HG03342 (cell line): Measurements from ENCODE around the gene ANGPT4.

Experiments
- ATAC-seq: cut with Tn5 transposase; IDR thresholded peaks from one replicate; pipeline ENCODE4 v1.9.1; 2021; ENCODE audit warnings: mild to moderate bottlenecking, moderate library complexity; ENCODE audit not compliant: unreplicated experiment

ANGPT4 gene

GRCh38 chr20:916125-916799, at the start of gene ANGPT4:
TSS of gene ANGPT4 (minus strand) at chr20:916334. CDS start at chr20:916214, 120 bp downstream.
- ATAC-seq: no peak

GRCh38 chr20:963795-964194, 47.7 kb upstream of the ANGPT4 start:
- no peak for ATAC-seq

GRCh38 chr20:962683-963082, 46.5 kb upstream of the ANGPT4 start:
- no peak for ATAC-seq

- no peak for ATAC-seq
Measured at GRCh38 chr20:962223-962622, 46.1 kb upstream of the ANGPT4 start.

GRCh38 chr20:961768-962167, 45.6 kb upstream of the ANGPT4 start:
- ATAC-seq: no peak

- no peak for ATAC-seq
Measured at GRCh38 chr20:959996-960615, 44.0 kb upstream of the ANGPT4 start.

GRCh38 chr20:958936-959815, 43.0 kb upstream of the ANGPT4 start:
- no peak for ATAC-seq

GRCh38 chr20:957544-957943, 41.4 kb upstream of the ANGPT4 start:
- ATAC-seq: no peak

GRCh38 chr20:956330-956951, 40.3 kb upstream of the ANGPT4 start:
- no peak for ATAC-seq

GRCh38 chr20:955656-956055, 39.5 kb upstream of the ANGPT4 start:
- no peak for ATAC-seq

GRCh38 chr20:955111-955510, 39.0 kb upstream of the ANGPT4 start:
- no peak for ATAC-seq

GRCh38 chr20:953742-954141, 37.6 kb upstream of the ANGPT4 start:
- no peak for ATAC-seq

GRCh38 chr20:952196-952795, 36.2 kb upstream of the ANGPT4 start:
- no peak for ATAC-seq

- ATAC-seq: no peak
Measured at GRCh38 chr20:951384-952169, 35.4 kb upstream of the ANGPT4 start.

- no peak for ATAC-seq
Measured at GRCh38 chr20:949717-950116, 33.6 kb upstream of the ANGPT4 start.

- no peak for ATAC-seq
Measured at GRCh38 chr20:946826-947225, 30.7 kb upstream of the ANGPT4 start.

GRCh38 chr20:945841-946240, 29.7 kb upstream of the ANGPT4 start:
- no peak for ATAC-seq

- no peak for ATAC-seq
Measured at GRCh38 chr20:944774-945410, 28.8 kb upstream of the ANGPT4 start.

GRCh38 chr20:944148-944547, 28.0 kb upstream of the ANGPT4 start:
- no peak for ATAC-seq

GRCh38 chr20:942611-943010, 26.5 kb upstream of the ANGPT4 start:
- ATAC-seq: no peak
